A549 (cell line): ENCODE data around the gene MAD1L1. TPM values are rescaled to one million over a fixed set of nuclear protein-coding genes. Genes with fewer than 3 reads are reported as not detected.
"Not testable (repeated sequence)": the region's sequence is repeated elsewhere in the genome, so short reads cannot be mapped to it uniquely, and the experiment has no call there.

ENCODE experiments used
- ATAC-seq, 2 experiments: fragments of 200-7000 bp in 1 of 2; fragments of >200 bp in 1 of 2; cut with Nextera tagmentation in 1 of 2; cut with Tn5 transposase in 1 of 2; 3 replicates each; pipeline versions ENCODE4 v1.8.0 to v1.9.1; 2018 to 2020; ENCODE audit warnings: mild to moderate bottlenecking in 1 of 2, moderate library complexity in 1 of 2
- CTCF ChIA-PET: fragments of 300-600 bp; sonication (Branson Sonifier 250); formaldehyde crosslinking; extraction: SDS; loops from one replicate; lab custom pipeline; 2021; ENCODE audit warnings: antibody characterized with exemption, inconsistent platforms; lab: Yijun Ruan, JAX
- POLR2A ChIA-PET: fragments of 350-600 bp; formaldehyde crosslinking; extraction: SDS; loops from one replicate; lab custom pipeline; 2021; ENCODE audit warnings: antibody characterized with exemption, inconsistent platforms; lab: Yijun Ruan, JAX
- DNase-seq, 2 experiments: peaks; one replicate each; pipeline versions ENCODE4 v3.0.0 to v3.0.0-alpha.2; 2011 to 2016; ENCODE audit warnings: low read depth in 1 of 2, low spot score in 1 of 2
- FAIRE-seq: peaks from 2 replicates; lab custom pipeline; 2011; peaks lifted over from hg19 to GRCh38; lab: Jason Lieb, UNC
- H3K27ac ChIP-seq, 2 experiments: fragments of >200 bp; sonication (Bioruptor Twin); formaldehyde crosslinking; 3 replicates each; pipeline ENCODE4 v1.5.1; 2016 to 2017
- H3K4me1 ChIP-seq: fragments of >200 bp; sonication (Bioruptor Twin); formaldehyde crosslinking; 3 replicates; pipeline ENCODE4 v1.6.1; 2016
- H3K4me2 ChIP-seq: fragments of >200 bp; sonication (Bioruptor Twin); formaldehyde crosslinking; 3 replicates; pipeline ENCODE4 v1.6.1; 2016
- H3K4me3 ChIP-seq: fragments of >200 bp; sonication (Bioruptor Twin); formaldehyde crosslinking; 3 replicates; pipeline ENCODE4 v1.5.1; 2016
- H3K9me3 ChIP-seq: fragments of >200 bp; sonication (Bioruptor Twin); formaldehyde crosslinking; 3 replicates; pipeline ENCODE4 v1.6.1; 2016
- HDAC2 ChIP-seq: fragments of 200-600 bp; sonication (generic); IDR thresholded peaks from 2 replicates; pipeline ENCODE4 v1.6.1; 2016
- HOXA7 ChIP-seq: fragments of 250-450 bp; sonication (Bioruptor Pico); IDR thresholded peaks from 2 replicates; pipeline ENCODE4 v1.5.0; 2020; ENCODE audit warnings: mild to moderate bottlenecking, moderate library complexity
- HOXB13 ChIP-seq: fragments of 250-450 bp; sonication (Bioruptor Pico); IDR thresholded peaks from 2 replicates; pipeline ENCODE4 v1.5.0; 2020; ENCODE audit warnings: low read depth, mild to moderate bottlenecking, moderate library complexity
- MAZ ChIP-seq: fragments of 150-350 bp; IDR thresholded peaks from 2 replicates; pipeline ENCODE4 v1.6.1; 2014; ENCODE audit warnings: antibody characterized with exemption, low read depth, low read length, borderline replicate concordance
- NFE2L2 ChIP-seq: fragments of 150-350 bp; conservative IDR thresholded peaks from 2 replicates; pipeline ENCODE4 v1.6.1; 2014; ENCODE audit warnings: low read length
- RAD21 ChIP-seq, 2 experiments: fragments of >200 bp in 1 of 2; sonication (Bioruptor Twin) in 1 of 2; formaldehyde crosslinking in 1 of 2; IDR thresholded peaks in 1 of 2; conservative IDR thresholded peaks in 1 of 2; 2 replicates in 1 of 2; 3 replicates in 1 of 2; pipeline ENCODE4 v1.6.1; 2012 to 2018; ENCODE audit warnings: inconsistent platforms in 1 of 2
- RNF2 ChIP-seq: fragments of 200-600 bp; sonication (generic); IDR thresholded peaks from 2 replicates; pipeline ENCODE4 v1.6.1; 2016; ENCODE audit warnings: low read depth, mild to moderate bottlenecking, antibody characterized with exemption, moderate library complexity, borderline replicate concordance
- SMC3 ChIP-seq: fragments of >200 bp; sonication (Bioruptor Twin); formaldehyde crosslinking; IDR thresholded peaks from 3 replicates; pipeline ENCODE4 v1.6.1; 2018; ENCODE audit warnings: inconsistent platforms
- SREBF2 ChIP-seq: fragments of 450-650 bp; IDR thresholded peaks from 2 replicates; pipeline ENCODE4 v1.6.1; 2014; ENCODE audit warnings: mild to moderate bottlenecking, moderate library complexity
- TFCP2L1 ChIP-seq: fragments of 250-450 bp; sonication (Bioruptor Pico); IDR thresholded peaks from 2 replicates; pipeline ENCODE4 v1.5.0; 2021; ENCODE audit warnings: mild to moderate bottlenecking
- ZFP36 ChIP-seq: fragments of 450-650 bp; IDR thresholded peaks from 2 replicates; pipeline ENCODE4 v1.6.1; 2014; ENCODE audit warnings: borderline replicate concordance; ENCODE audit not compliant: partially characterized antibody
- WGBS: methylation state at CpG from one replicate; pipeline ENCODE4 v1.1.6; 2017; ENCODE audit errors: missing lambda C conversion rate; 5-methylcytosine and 5-hydroxymethylcytosine counted together
- polyA plus RNA-seq, 4 experiments: library from polyadenylated mRNA; depleted of rRNA in 3 of 4; stranded (reverse); fragments of >200 nt; fragmentation: RNase III in 1 of 4; extraction: RNeasy Plus Mini Kit Qiagen cat#74134 plus additional on column Dnase treatment in 1 of 4; gene quantifications; 2 replicates in 3 of 4; 3 replicates in 1 of 4; pipeline ENCODE4 v1.2.3, GENCODE V29; 2011 to 2017
- TF ChIP-seq, protein P1 (sequence below): IDR thresholded peaks from 2 replicates; pipeline ENCODE4 v1.6.1; 2012
- TF ChIP-seq, protein P2 (sequence below): IDR thresholded peaks from 2 replicates; pipeline ENCODE4 v1.6.1; 2012
- TF ChIP-seq, protein P3 (sequence below): fragments of 200-600 bp; sonication (generic); IDR thresholded peaks from 2 replicates; pipeline ENCODE4 v1.6.1; 2016; ENCODE audit warnings: antibody characterized with exemption, mild to moderate bottlenecking, moderate library complexity

MAD1L1 gene
- polyA plus RNA-seq, 2 of the 4 experiments (the other 2 are of a cell fraction) = 13.6 to 16.6 TPM

DNA sequence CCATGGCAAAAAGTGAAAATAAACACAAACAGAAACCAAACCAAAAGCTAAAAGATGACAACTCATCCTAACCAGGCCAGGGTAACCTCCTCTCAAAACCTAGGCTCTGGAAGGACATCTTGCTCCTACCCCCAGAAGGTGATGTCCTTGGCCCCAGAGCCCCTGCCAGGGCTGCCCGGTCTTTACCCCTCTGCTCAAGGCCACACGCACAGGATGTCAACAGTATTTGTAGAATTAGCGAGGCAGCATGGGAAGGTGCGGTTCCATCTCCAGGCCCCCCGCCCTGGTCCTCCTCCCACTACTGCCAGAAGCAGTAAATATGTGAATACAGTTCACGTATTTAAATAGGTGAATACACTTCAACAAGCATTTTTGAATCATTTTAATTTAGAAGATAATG, 356.1 kb downstream of the MAD1L1 start:
- CTCF ChIA-PET = interaction anchor here (1.0 kb wide), 1 partner anchor 32 kb away, joined by 3 read pairs; no protein-coding TSS in a partner anchor
- FAIRE-seq, H3K27ac ChIP-seq, ATAC-seq, POLR2A ChIA-PET, DNase-seq, H3K4me2 ChIP-seq, H3K4me1 ChIP-seq, H3K9me3 ChIP-seq, H3K4me3 ChIP-seq: not testable (repeated sequence)
- 89% methylated on average over 6 of the region's 6 CpGs for WGBS

DNA sequence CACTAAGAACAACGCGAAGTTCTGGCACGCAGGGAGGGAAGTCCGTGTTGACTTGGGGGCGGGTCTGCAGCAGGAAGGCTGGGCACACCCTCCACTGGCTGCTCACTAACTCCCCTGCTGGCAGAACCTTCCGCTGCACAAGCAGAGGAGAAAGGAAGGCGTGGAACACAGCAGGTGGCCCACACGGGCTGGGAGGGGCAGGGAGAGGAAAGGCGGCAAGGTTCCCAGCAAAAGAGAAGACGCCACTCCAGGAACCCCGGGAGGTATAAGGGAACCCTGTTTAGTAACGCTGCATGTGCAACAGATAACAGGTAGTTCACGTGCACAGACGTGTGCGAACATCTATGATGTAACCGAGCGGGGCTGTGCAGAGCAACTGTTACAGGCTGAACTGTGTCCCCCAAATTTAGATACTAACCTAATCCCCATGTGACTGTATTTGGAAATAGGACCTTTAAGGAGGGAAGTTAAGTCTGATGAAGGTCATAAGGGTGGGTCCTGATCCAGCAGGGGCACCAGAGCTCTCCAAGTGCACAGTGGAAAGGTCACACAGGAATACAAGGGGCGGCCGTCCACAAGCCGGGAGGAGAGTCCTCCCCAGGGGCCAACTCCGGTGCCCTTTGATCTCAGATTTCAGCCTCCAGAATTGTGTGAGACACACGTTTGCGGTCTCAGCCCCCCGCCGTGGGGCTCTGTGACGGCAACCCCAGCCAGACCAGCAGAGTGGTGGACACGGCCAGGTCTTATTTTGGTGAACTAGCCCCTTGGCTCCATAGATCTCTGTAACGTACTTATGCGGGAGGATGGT, 357.1 kb downstream of the MAD1L1 start:
- peak; percentile 96 to 98 for ATAC-seq
- H3K4me3 ChIP-seq, H3K27ac ChIP-seq, FAIRE-seq, H3K9me3 ChIP-seq, H3K4me2 ChIP-seq, POLR2A ChIA-PET, H3K4me1 ChIP-seq: not testable (repeated sequence)
- 63% methylated on average over 24 of the region's 29 CpGs for WGBS
- peak in 1 of 2 experiments; percentile 25 for DNase-seq
- CTCF ChIA-PET = interaction anchor here (1.0 kb wide), 1 partner anchor 33 kb away, joined by 3 read pairs; no protein-coding TSS in a partner anchor

DNA sequence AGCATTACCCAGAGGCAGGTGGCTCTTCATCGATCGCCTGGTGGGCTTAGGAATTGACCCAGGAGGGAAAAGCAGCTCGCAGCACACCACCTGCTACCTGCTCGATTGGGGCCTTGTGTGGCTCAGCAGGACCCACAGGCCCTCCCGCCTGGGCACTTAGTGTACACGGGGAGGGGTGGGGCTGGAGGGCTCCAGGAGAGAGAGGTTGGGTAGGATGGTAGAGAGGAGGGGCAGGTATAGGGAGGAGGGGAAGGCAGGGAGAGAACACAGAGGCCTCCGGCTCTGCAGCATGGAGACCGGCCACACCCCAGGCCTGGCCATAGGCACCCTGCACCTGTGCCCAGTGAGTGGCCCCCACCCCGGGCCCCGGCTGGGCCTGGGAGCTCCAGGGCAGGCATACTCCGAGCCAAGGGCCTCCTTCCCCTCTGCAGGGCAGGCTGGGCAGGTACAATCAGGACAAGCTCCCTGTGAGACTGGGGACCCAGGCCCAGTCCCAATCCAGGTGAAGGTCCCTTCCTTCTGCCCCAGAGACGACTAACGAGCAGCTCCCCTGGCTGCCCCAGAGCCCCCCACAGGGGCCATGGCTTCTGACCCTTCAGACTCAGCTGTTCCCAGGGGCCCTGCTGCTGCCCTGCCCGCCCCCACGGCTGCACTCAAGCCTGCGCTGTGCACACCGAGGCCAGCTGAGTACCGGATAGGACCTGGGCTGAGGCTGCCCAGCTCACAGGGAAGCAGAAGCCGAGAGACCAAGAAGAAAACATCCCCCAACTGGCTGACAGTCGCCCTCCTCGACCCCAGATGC, 358.0 kb downstream of the MAD1L1 start:
- H3K4me3 ChIP-seq, H3K4me2 ChIP-seq, FAIRE-seq, H3K4me1 ChIP-seq, DNase-seq, POLR2A ChIA-PET, H3K9me3 ChIP-seq, H3K27ac ChIP-seq: not testable (repeated sequence)
- peak; percentile 75 to 77 for ATAC-seq
- WGBS = 76% methylated on average over 9 of the region's 21 CpGs
- CTCF ChIA-PET = interaction anchor here (1.3 kb wide), 1 partner anchor 9 kb away, joined by 3 read pairs; no protein-coding TSS in a partner anchor

DNA sequence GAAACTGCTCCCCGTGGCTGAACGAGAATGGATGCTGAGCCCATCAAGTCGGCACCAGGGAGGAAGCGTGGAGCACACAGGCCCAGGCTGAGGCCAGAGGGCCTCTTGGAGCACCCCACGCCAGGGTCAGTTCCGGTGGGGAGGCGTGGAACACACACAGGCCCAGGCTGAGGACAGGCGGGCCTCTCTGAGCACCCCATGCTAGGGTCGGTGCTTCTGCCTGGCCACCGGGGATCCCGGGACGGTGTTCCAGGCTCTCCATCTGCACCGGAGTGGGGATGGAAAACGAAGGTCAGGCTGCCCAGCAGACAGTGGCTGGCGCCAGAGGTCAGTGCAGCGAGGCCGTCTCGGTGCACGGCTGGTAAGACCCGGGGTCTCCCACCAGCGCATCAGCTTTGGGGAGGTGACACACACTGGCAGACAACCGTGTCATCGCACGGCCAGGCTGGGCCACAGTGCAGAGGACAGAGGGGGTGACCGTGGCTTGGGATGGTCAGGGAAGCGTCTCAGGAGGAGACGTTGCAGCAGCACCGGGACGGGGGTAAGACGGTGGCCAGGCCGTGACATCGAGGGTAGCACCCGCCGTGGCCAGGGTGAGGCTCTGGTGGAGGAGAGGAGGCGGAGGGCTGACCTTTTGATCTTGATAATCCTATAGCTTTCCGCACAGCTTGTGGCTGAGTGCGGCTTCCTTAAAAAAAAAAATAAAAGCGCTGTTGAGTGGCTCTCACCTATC, 358.7 kb downstream of the MAD1L1 start:
- 94% methylated on average over 35 of the region's 38 CpGs for WGBS
- DNase-seq = no peak
- no peak for TF ChIP-seq ZFP36
- TF ChIP-seq, protein P1, sequence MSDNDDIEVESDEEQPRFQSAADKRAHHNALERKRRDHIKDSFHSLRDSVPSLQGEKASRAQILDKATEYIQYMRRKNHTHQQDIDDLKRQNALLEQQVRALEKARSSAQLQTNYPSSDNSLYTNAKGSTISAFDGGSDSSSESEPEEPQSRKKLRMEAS = no peak
- no peak for TF ChIP-seq MAZ
- TF ChIP-seq SMC3 = no peak
- TF ChIP-seq HOXB13 (CRISPR knock-in tag) = no peak
- no peak for TF ChIP-seq SREBF2
- no peak for TF ChIP-seq HDAC2
- no peak for TF ChIP-seq TFCP2L1 (CRISPR knock-in tag)
- TF ChIP-seq RNF2 = no peak
- TF ChIP-seq HOXA7 (CRISPR knock-in tag) = no peak
- TF ChIP-seq, protein P2, sequence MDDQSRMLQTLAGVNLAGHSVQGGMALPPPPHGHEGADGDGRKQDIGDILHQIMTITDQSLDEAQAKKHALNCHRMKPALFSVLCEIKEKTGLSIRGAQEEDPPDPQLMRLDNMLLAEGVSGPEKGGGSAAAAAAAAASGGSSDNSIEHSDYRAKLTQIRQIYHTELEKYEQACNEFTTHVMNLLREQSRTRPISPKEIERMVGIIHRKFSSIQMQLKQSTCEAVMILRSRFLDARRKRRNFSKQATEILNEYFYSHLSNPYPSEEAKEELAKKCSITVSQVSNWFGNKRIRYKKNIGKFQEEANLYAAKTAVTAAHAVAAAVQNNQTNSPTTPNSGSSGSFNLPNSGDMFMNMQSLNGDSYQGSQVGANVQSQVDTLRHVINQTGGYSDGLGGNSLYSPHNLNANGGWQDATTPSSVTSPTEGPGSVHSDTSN = no peak
- no peak for TF ChIP-seq RAD21 (conservative IDR thresholded peaks at IDR 0.05 in 1 of 2, IDR thresholded peaks at IDR 0.05 in 1 of 2)
- TF ChIP-seq NFE2L2 = no peak
- TF ChIP-seq, protein P3, sequence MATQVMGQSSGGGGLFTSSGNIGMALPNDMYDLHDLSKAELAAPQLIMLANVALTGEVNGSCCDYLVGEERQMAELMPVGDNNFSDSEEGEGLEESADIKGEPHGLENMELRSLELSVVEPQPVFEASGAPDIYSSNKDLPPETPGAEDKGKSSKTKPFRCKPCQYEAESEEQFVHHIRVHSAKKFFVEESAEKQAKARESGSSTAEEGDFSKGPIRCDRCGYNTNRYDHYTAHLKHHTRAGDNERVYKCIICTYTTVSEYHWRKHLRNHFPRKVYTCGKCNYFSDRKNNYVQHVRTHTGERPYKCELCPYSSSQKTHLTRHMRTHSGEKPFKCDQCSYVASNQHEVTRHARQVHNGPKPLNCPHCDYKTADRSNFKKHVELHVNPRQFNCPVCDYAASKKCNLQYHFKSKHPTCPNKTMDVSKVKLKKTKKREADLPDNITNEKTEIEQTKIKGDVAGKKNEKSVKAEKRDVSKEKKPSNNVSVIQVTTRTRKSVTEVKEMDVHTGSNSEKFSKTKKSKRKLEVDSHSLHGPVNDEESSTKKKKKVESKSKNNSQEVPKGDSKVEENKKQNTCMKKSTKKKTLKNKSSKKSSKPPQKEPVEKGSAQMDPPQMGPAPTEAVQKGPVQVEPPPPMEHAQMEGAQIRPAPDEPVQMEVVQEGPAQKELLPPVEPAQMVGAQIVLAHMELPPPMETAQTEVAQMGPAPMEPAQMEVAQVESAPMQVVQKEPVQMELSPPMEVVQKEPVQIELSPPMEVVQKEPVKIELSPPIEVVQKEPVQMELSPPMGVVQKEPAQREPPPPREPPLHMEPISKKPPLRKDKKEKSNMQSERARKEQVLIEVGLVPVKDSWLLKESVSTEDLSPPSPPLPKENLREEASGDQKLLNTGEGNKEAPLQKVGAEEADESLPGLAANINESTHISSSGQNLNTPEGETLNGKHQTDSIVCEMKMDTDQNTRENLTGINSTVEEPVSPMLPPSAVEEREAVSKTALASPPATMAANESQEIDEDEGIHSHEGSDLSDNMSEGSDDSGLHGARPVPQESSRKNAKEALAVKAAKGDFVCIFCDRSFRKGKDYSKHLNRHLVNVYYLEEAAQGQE = no peak
- TF ChIP-seq, all 56 proteins: peak for 0
- FAIRE-seq (no peak), ATAC-seq (no peak; a peak in 1 of 6 replicates)
- Histone ChIP-seq H3K4me2 (no peak overlapping the region), H3K9me3 (peaks cover 3% of the 10 kb centered on the region; the same call in 1 of the 3 replicates), H3K4me1 (no peaks in the 10 kb centered on the region), H3K4me3 (no peak overlapping the region), H3K27ac (no peak overlapping the region)
- CTCF ChIA-PET = interaction anchor here (1.3 kb wide), 1 partner anchor 10 kb away, joined by 3 read pairs; no protein-coding TSS in a partner anchor
- POLR2A ChIA-PET = no interaction called here
